Endometrial microvascular endothelial cells (primary cell): ENCODE data around the gene LAMA2. TPM values are rescaled to one million over a fixed set of nuclear protein-coding genes. Genes with fewer than 3 reads are reported as not detected.
"Not testable (repeated sequence)": the region's sequence is repeated elsewhere in the genome, so short reads cannot be mapped to it uniquely, and the experiment has no call there.

Experiments
- in situ Hi-C: cut with HindIII; loops from 2 replicates; pipeline ENCODE4 v1.10.0; 2017; ENCODE audit warnings: low sequenced_read_pairs, low pct_unique_long_range_greater_than_20kb; ENCODE audit errors: inconsistent ontology term
- total RNA-seq: library from RNA; depleted of rRNA; stranded (reverse); fragments of >200 nt; gene quantifications from one replicate; pipeline ENCODE4 v1.2.3, GENCODE V29; 2015; ENCODE audit errors: inconsistent ontology term

The LAMA2 gene
- total RNA-seq, 1 donor from 2014 or later = 0.19 TPM

GRCh38 chr6:129041563-129041962 lies 158.6 kb downstream of the LAMA2 start:
- in situ Hi-C loops = no loop called here

- in situ Hi-C loops = no loop called here
Observed at GRCh38 chr6:129046526-129046925, 163.6 kb downstream of the LAMA2 start.

DNA sequence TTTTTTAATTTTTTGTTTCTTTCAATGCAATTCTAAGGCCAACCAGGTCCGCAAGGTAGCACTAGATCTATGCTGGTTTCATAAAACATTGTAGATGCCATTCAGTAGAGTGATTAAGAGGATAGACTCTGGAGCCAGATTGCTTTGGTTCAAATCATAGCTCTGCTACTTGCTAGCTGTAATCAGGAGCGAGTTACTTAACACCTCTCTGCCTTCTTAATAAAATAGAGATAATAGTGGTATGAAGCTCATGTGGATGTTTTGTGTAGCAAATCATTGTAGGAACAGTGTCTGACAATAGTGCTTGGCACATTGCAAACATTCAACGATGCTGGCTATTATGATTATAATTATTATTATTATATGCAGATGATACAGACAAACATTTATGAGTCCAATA lies 164.9 kb downstream of the LAMA2 start:
- in situ Hi-C loops = no loop called here

- in situ Hi-C loops = no loop called here
Observed at GRCh38 chr6:129050086-129050485, 167.1 kb downstream of the LAMA2 start.

DNA sequence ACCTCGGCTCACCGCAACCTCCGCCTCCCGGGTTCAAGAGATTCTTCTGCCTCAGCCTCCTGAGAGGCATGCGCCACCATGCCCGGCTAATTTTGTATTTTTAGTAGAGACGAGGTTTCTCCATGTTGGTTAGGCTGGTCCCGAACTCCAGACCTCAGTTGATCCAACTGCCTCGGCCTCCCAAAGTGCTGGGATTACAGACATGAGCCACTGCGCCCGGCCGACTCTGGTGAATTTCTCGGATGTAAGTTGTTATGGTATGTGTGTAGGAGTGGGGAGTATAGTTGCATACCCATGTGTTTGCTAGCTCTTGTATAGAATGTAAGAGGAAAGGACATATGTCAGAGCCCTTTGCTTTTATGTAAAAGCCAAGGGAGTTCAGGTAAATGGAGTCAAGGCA lies 170.2 kb downstream of the LAMA2 start:
- in situ Hi-C loops = not testable (repeated sequence)

- in situ Hi-C loops = no loop called here
Observed at GRCh38 chr6:129055796-129056195, 172.9 kb downstream of the LAMA2 start.

DNA sequence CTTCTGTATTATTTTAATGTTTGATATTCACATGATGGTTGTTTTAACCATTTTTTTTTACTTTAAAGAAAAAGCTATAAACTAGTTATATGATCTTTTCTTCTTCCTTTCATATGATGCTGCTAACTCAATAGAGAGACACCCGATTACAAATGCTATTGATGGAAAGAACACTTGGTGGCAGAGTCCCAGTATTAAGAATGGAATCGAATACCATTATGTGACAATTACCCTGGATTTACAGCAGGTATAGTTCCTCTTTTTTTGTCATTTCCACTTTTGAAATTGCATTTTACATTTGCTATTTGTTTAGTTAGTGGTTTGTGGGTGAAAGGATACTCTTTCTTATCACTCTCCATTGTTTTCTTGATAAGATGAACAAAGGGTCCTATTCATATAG lies 176.7 kb downstream of the LAMA2 start:
- in situ Hi-C loops = no loop called here

- in situ Hi-C loops = no loop called here
Observed at GRCh38 chr6:129069006-129069405, 186.1 kb downstream of the LAMA2 start.

- in situ Hi-C loops = no loop called here
Observed at GRCh38 chr6:129073051-129073450, 190.1 kb downstream of the LAMA2 start.

GRCh38 chr6:129073691-129074395 lies 190.9 kb downstream of the LAMA2 start:
- in situ Hi-C loops = no loop called here

- in situ Hi-C loops = no loop called here
Observed at GRCh38 chr6:129084406-129084805, 201.5 kb downstream of the LAMA2 start.

DNA sequence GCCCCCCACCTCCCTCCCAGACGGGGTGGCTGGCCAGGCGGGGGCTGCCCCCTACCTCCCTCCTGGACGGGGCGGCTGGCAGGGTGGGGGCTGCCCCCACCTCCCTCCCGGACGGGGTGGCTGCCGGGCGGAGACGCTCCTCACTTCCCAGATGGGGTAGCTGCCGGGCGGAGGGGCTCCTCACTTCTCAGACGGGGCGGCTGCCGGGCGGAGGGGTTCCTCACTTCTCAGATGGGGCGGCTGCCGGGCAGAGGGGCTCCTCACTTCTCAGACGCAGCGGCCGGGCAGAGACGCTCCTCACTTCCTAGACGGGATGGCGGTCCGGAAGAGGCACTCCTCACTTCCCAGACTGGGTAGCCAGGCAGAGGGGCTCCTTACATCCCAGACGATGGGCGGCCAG lies 205.5 kb downstream of the LAMA2 start:
- in situ Hi-C loops = not testable (repeated sequence)

DNA sequence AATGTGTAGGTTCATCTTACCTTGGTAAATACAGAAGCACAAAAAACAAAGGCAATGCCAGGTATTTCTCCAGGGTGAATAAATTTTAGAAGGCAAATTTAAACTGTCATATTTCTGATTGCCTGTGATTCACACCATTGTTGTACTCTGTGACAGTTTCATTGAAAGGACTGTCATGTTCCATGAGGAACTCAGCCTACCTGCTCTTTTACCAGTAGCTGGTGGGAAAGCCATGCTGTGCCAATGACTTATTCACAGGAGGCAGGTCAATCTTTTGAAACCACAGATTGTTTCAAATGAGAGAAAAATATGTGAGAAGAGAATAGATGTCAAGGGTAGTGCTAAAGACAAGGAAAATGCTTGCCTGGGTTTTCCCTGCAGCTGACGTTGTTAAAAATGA lies 206.4 kb downstream of the LAMA2 start:
- in situ Hi-C loops = no loop called here

GRCh38 chr6:129094147-129094546 lies 211.2 kb downstream of the LAMA2 start:
- in situ Hi-C loops = no loop called here

GRCh38 chr6:129096651-129097290 lies 213.8 kb downstream of the LAMA2 start:
- in situ Hi-C loops = no loop called here

DNA sequence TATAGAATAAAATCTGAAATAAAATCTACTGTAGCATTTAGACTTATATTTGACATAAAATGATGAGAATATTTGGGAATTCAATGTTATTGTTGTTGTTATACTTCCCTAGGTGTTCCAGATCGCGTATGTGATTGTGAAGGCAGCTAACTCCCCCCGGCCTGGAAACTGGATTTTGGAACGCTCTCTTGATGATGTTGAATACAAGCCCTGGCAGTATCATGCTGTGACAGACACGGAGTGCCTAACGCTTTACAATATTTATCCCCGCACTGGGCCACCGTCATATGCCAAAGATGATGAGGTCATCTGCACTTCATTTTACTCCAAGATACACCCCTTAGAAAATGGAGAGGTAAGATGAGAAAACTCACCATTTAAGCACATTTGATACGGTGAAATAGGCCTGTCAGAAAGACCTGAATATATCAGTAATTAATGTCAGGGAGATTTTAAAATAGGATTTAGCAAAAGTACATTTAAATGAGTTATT lies 215.2 kb downstream of the LAMA2 start:
- in situ Hi-C loops = no loop called here

DNA sequence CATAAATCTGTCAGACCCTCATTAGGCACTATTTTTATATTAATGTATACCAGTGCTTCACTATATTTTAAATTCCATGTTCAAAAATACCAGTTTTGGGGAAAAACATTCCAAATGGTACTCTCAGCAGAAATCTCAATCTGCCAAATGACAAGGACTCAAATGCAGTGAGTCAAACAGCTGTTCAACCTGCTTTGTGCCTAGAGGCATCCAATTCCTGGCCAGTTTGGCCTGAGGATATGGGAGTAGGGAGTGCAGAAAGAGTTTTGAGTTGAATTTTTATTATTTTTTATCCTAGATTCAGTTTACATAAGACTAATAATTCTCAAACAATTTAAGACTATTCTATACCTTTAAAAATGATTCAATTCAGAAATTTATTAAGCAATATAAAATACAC lies 216.8 kb downstream of the LAMA2 start:
- in situ Hi-C loops = no loop called here

DNA sequence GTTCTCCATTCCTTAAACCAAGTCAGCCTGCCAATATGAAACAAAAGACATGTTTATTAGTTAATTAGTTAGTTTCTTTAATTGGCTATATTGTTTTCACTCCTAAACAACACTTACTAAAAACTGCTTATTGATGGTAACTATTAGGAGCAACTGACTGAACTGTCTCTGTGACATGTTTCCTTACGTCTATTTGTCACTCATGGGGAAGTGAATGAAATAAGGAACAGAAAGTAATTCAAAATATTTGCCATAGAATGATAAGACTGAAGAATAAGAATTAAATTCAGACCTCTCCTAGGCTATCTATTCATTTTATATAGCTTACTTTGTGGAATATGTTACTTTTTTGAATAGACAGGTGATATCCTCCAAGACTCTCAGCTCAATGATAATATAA lies 217.2 kb downstream of the LAMA2 start:
- in situ Hi-C loops = no loop called here

GRCh38 chr6:129102741-129103140 lies 219.8 kb downstream of the LAMA2 start:
- in situ Hi-C loops = no loop called here

DNA sequence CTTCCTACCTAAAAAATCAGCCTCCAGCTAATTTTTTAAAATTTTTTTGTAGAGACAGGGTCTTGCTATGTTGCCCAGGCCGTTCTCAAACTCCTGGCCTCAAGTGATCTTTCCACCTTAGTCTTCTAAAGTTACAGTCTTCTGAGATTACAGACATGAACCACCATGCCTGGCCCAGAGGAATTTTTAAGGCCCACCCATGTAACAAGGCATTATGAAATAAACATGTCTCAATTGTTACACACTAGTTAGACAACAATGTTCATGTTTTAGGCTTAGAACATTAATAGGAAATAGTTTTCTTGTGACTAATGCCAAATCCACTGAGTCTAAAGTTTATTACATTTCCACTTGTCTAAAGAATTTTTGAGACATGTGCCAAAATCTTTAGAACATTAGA lies 221.2 kb downstream of the LAMA2 start:
- in situ Hi-C loops = no loop called here

DNA sequence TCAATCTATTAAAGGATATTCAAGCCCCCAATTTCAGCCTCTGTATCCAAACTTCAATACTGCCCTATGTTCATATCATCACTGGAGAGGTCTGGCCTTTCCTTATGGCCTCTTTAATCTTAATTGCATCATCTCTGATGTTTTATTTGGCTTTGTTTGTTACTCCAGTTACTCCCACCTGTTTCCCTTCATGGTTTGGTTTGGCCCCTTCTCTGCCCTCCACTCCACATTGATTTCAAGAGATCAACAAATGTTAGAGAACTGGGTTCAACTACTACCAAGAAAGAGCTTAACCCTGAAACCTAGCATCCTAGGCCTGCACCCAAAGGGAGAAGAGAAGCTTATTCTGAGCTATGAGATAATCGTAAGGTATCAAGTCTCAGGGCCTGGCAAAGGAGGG lies 221.6 kb downstream of the LAMA2 start:
- in situ Hi-C loops = no loop called here
